Measurements from ENCODE around the gene CDK5RAP1.

CDK5RAP1 gene

DNA sequence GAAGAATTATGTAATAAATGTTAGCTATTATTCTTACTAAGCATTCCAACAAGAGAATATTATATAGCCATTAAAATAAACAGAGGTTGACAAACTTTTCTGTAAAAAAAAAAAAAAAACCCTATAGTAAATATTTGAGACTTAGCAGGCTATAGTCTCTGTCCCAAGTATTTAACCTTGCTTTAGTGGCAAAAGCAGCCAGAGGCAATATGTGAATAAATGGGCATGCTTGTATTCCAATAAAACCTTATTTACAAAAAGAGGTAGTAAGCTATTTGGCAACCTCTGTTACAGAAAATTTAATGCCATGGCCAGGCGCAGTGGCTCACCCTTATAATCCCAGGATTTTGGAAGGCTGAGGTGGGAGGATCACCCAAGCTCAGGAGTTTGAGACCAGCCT is 14.6 kb downstream of the CDK5RAP1 start:
- no peak for DNase-seq (ENCODE audit: low spot score)

DNA sequence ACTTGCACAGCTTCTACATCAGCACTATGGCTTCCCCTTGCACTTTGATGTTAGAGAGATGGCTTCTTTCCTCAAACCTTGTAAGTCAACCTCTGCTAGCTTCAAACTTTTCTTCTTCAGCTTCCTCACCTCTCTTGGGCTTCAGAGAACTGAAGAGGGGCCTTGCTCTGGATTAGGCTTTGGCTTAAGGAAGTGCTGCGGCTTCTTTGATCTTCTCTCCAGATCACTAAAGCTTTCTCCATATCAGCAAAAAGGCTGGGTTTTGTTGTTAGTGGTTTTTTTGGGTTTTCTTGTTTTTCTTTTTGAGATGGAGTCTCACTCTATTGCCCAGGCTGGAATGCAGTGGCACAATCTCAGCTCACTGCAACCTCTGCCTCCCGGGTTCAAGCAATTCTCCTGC is 24.0 kb downstream of the CDK5RAP1 start:
- DNase-seq (ENCODE audit: low spot score): no peak

GRCh38 chr20:33373735-33374605 is 27.3 kb downstream of the CDK5RAP1 start:
- DNase-seq (ENCODE audit: low spot score): no peak

GRCh38 chr20:33372993-33373441 is 28.3 kb downstream of the CDK5RAP1 start:
- no peak for DNase-seq (ENCODE audit: low spot score)

- DNase-seq (ENCODE audit: low spot score): no peak
Measured at GRCh38 chr20:33370291-33370690, 31.0 kb downstream of the CDK5RAP1 start.

- DNase-seq (ENCODE audit: low spot score): no peak
Measured at GRCh38 chr20:33362898-33363297, 38.4 kb downstream of the CDK5RAP1 start.

GRCh38 chr20:33359399-33360261 is 41.7 kb downstream of the CDK5RAP1 start:
- DNase-seq (ENCODE audit: low spot score): no peak

- no peak for DNase-seq (ENCODE audit: low spot score)
Measured at GRCh38 chr20:33353013-33353402, 48.3 kb downstream of the CDK5RAP1 start.

DNA sequence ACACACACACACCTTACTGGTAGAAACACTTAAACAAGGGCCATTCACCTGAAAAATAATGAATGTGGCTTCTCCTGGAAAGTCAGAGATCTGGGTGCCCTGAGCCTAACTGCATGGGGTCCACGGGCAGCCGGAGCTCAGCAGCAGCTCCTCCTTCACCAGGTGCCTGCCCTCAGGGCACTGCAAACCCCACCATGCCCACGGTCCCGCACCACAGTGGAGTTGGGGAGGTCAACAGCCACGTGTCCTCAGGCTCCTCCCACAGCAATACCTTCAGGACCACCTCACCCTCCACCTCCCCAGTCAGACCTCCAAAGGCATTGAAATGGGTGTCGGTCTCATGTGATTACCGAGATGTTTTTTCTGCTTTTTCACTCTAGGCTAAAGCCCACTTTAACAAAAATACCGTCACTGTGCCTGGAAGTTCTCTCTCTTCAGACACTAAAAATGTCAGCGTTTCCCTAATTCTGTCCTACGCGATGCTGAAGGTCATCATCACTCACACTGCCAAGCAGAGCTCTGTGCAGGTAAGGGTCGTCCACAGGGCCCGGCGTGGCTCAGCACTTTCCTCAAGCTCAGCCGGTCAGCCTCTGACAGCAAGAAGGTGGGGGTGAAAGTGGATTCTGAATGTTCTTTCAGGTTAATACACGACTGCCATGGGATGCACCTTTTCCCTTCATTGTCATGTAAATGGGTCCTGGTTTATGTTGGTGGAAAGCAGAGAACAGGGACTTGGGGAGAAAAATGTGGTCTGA is 48.9 kb downstream of the CDK5RAP1 start:
- no peak for DNase-seq (ENCODE audit: low spot score)

DNA sequence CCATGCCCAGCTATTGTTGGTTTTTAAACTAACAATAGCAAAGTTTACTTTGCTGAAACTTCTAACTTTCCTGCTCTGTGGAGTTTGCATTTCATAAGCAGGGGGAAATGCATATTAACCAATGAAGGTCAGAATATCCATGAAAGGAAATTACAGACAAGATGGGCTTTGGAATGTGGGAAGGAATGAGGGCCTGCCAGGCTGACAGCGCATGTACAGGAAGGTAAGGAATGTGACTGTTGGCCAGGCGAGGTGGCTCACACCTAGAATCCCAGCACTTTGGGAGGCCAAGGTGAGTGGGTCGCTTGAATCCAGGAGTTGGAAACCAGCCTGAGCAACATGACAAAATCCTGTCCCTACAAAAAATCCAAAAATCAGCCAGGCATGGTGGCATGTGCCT is 49.6 kb downstream of the CDK5RAP1 start:
- no peak for DNase-seq (ENCODE audit: low spot score)

DNA sequence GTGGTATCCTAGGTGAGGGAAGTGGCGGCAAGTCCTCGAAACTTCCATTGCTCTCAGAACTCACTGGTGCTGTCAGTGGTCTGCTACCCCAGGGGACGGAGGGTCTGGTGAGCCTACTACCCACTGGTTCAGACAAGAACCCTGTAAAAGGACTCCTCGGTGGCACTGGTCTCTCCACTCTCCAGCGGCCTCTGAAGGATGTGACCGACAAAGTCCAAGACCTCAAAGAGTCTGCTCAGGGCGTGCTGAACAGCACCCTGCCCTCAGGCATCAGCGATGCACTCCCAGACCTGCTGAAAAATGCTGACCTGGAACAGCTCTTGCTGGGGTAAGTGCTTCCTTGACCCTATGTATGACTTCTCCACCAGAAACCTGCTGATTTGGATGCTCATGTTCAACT is 51.8 kb downstream of the CDK5RAP1 start:
- no peak for DNase-seq (ENCODE audit: low spot score)

DNA sequence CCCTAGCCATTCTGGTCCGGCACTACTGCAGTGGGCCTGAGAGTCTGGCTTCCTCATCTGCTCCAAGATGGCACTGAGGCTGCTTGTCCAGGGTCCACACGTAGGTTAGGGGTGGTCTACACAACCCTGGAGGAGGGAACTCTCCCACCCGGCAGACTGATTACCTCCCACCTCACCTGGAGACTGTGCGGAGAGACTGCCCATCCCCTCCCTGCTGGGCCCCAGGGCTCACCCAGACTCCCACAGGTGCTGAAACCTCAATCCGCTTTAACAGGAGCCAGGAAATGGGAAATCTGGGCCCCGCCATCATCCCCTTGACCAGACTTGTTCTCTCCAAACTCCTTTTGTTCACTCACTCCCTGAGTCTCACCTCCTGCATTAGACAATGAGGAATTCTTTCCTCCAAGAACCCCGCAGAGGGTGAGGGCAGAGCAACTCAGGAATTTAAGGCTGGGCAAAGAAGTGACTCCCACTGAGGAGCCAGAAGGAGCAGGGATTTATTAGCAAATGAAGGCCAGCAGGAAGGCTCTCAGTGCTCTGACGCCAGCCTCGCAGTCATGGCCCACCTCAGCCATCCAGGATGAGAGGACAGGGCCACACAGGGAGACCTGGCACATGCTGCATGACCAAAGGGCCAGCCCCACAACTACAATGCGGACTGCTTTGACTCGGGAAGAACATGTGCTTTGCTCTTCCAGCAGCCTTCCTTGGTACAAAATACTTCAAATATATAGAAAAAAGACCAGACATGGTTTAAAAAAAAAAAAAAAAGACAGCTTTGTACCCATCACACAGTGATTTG is 53.0 kb downstream of the CDK5RAP1 start:
- DNase-seq (ENCODE audit: low spot score): no peak

- no peak for DNase-seq (ENCODE audit: low spot score)
Measured at GRCh38 chr20:33345342-33345741, 56.0 kb downstream of the CDK5RAP1 start.

- DNase-seq (ENCODE audit: low spot score): no peak
Measured at GRCh38 chr20:33343521-33343920, 57.8 kb downstream of the CDK5RAP1 start.

DNA sequence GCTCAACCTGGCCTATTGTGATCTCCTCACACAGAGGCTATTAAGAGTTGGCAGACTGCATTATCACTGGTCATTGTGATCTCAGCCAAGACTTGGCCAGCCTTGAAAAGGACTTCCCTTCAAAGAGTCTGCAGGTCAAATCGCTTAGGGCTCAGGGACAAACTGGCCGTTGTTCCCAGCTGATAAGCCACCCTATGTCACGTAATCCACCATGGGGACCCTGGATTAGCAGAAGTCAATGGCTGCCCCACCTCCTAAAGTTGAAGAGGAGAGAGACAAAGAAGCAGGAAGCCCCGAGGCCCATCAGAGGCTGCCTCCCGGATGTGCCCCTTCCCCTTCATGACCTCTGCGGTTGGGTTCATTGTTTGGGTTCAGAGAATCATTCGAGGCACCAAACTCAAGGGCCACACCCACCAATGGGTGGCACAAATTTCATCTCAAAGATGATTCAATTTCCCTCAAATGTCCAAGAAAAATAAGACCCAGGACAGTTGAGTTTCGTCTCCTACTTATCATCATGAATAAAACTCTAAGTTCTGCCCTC is 61.7 kb downstream of the CDK5RAP1 start:
- no peak for DNase-seq (ENCODE audit: low spot score)

DNA sequence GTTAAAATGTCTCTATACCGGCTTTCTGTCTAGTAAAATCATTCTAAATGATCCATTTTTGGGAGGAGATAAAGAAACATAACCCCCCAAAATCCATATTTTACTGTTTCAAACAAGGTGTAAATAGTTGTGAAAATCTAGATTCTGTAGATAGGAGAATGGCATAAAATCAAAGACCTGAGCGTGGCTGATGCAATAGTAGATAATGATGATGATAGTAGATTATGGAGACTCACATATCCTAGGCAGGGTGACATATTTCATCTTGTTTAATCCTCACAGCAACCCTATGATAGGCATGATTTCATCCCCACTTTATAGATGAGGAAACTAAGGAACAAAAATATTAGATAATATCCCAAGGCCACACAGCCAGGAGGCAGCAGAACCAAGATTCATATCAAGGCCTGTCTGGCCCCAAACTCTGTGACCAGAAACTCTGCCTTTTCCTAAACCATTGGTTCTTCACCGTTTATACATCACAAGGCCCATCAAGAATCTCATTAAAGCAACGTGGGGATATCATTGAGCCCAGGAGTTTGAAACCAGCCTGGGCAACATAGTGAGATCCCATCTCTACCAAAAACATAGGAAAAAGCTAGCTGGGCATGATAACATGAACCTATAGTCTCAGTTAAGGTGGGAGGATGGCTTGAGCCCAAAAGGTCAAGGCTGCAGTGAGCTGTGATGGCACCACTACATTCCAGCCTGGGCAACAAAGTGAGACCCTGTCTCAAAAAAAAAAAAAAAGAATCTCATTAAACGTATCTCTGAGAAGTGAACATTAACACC is 62.7 kb downstream of the CDK5RAP1 start:
- DNase-seq (ENCODE audit: low spot score): no peak

- DNase-seq (ENCODE audit: low spot score): no peak
Measured at GRCh38 chr20:33337531-33338165, 63.7 kb downstream of the CDK5RAP1 start.

DNA sequence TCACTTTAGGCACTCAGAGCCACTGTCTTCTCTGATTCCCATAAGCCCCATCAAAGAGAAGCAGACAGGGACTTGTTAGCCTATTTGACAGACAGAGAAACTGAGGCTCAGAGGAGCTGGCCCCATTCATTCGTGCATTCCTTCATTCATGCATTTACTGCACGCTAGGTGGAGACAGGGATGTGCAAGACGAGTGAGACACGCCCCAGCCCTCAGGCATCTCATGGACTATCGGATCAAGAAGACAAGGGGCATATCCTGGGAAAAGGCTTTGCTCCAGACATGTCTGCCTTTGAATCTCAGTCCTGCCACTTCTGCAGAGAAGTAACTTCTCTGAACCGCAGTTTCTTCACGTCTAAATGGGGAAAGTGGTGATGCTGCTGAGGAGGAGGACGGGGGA is 64.2 kb downstream of the CDK5RAP1 start:
- no peak for DNase-seq (ENCODE audit: low spot score)

DNA sequence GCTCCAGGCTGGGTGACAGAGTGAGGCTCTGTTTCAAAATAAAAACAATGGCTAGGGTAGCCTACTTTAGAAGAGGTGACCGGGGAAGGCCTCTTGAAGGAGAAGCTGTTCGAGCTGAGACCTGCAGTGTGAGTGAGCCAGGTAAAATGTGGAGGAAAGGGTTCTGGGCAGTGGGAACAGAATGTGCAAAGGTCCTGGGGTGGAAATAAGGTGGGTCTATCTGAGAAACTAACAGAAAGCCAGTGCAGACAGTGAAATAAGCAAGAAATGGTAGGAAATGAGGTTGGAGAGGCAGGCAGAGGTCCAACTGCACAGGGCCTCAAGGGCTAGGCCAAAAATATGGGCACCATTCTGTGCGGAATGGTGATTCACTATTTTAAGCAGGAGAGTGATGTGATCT is 64.9 kb downstream of the CDK5RAP1 start:
- no peak for DNase-seq (ENCODE audit: low spot score)

DNA sequence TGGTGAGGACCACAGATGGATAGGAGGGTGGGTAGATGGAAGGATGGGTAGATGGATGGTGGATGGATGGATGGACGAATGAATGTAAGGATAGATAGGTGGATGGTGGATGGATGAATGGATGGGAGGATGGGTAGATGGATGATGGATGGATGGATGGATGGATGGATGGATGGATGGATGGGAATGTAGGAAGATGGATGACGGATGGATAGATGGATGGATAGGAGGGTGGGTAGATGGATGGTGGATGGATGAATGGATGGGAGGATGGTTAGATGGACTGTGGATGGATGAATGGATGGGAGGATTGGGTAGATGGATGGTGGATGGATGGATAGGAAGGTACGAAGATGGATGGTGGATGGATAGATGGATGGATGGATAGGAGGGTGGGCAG is 67.2 kb downstream of the CDK5RAP1 start:
- DNase-seq (ENCODE audit: low spot score): no peak
